Uterus (tissue), 4 donors: ENCODE results near the gene RUFY2. TPM values are rescaled to one million over a fixed set of nuclear protein-coding genes. Genes with fewer than 3 reads are reported as not detected.
A peak's percentile ranks its signal among the peaks of the same experiment; 100 is the strongest.

Source experiments
- DNase-seq, 2 donors: peaks; one replicate each; pipeline ENCODE4 v3.0.0-alpha.2; 2019 to 2020
- H3K27ac ChIP-seq, 2 donors: fragments of 200-600 bp; sonication (generic); 1 replicate in 1 of 2; 2 replicates in 1 of 2; pipeline ENCODE4 v1.5.1; 2016 to 2018
- H3K27me3 ChIP-seq, 2 donors: fragments of 200-600 bp; sonication (generic); one replicate each; pipeline ENCODE4 v1.5.1; 2018 to 2019; ENCODE audit warnings: control low read depth in 1 of 2
- H3K36me3 ChIP-seq, 2 donors: fragments of 200-600 bp; sonication (generic); one replicate each; pipeline ENCODE4 v1.5.1; 2019; ENCODE audit warnings: control low read depth in 1 of 2
- H3K4me1 ChIP-seq, 2 donors: fragments of 200-600 bp; sonication (generic); one replicate each; pipeline ENCODE4 v1.5.1; 2018 to 2019; ENCODE audit warnings: control low read depth in 1 of 2
- H3K4me3 ChIP-seq, 2 donors: fragments of 200-600 bp; sonication (generic); 1 replicate in 1 of 2; 2 replicates in 1 of 2; pipeline ENCODE4 v1.5.1; 2018 to 2019; ENCODE audit warnings: mild to moderate bottlenecking in 1 of 2
- H3K9me3 ChIP-seq, 2 donors: fragments of 200-600 bp; sonication (generic); one replicate each; pipeline ENCODE4 v1.5.1; 2019; ENCODE audit warnings: control low read depth in 1 of 2
- CTCF ChIP-seq, 4 experiments: fragments of 200-600 bp in 2 of 4; fragments of 450-650 bp in 2 of 4; sonication (generic) in 2 of 4; IDR thresholded peaks; one replicate each; pipeline ENCODE4 v1.5.1; 2016 to 2019; ENCODE audit warnings: antibody characterized with exemption in 4 of 4, mild to moderate bottlenecking in 2 of 4, moderate library complexity in 1 of 4
- POLR2A ChIP-seq, 2 donors: fragments of 450-650 bp; IDR thresholded peaks; one replicate each; pipeline ENCODE4 v1.6.1; 2016; ENCODE audit warnings: antibody characterized with exemption in 2 of 2, mild to moderate bottlenecking in 1 of 2, moderate library complexity in 1 of 2
- intact Hi-C: fragments of 100-400 bp; cut with DNase I; formaldehyde crosslinking; loops from one replicate; pipeline ENCODE4 v1.15.1; 2023; ENCODE audit warnings: low total_unique reads
- total RNA-seq, 4 donors: library from RNA; depleted of rRNA in 3 of 4; stranded (reverse); fragments of >200 nt in 3 of 4; gene quantifications; one replicate each; pipeline versions ENCODE4 v1.1.0 to v1.2.4, GENCODE V29; 2014 to 2023
- donor health status: DM: yes; HTN: yes; CAD: no.

The RUFY2 gene
- total RNA-seq, 4 donors from 2014 or later, result 24.6 to 58.2 (median 42.3) TPM

- TF ChIP-seq CTCF (IDR thresholded peaks at IDR 0.05) (no peak), POLR2A (IDR thresholded peaks at IDR 0.05) (no peak)
- no peak overlapping the region for H3K4me3 ChIP-seq
- H3K4me1 ChIP-seq, result no peaks in the 10 kb centered on the region
- no peaks in the 10 kb centered on the region for H3K36me3 ChIP-seq
- intact Hi-C loops, result no loop called here
- H3K27me3 ChIP-seq, result no peaks in the 10 kb centered on the region
- H3K27ac ChIP-seq, result no peak overlapping the region
- no peaks in the 10 kb centered on the region for H3K9me3 ChIP-seq
- DNase-seq, result no peak
Measured at GRCh38 chr10:68364101-68364886, 42.8 kb downstream of the RUFY2 start.

- Histone ChIP-seq H3K4me3 (no peak overlapping the region), H3K4me1 (no peaks in the 10 kb centered on the region), H3K27ac (no peak overlapping the region), H3K36me3 (no peaks in the 10 kb centered on the region), H3K9me3 (no peaks in the 10 kb centered on the region), H3K27me3 (no peaks in the 10 kb centered on the region)
- intact Hi-C loops, result no loop called here
- TF ChIP-seq CTCF (IDR thresholded peaks at IDR 0.05), result no peak
- TF ChIP-seq POLR2A (IDR thresholded peaks at IDR 0.05), result no peak
- DNase-seq, result no peak
Measured at GRCh38 chr10:68362590-68362989, 44.5 kb downstream of the RUFY2 start.

- no peaks in the 10 kb centered on the region for H3K4me1 ChIP-seq
- H3K27ac ChIP-seq, result no peak overlapping the region
- intact Hi-C loops, result no loop called here
- no peaks in the 10 kb centered on the region for H3K9me3 ChIP-seq
- H3K27me3 ChIP-seq, result no peaks in the 10 kb centered on the region
- TF ChIP-seq CTCF (IDR thresholded peaks at IDR 0.05), result no peak
- no peak for TF ChIP-seq POLR2A (IDR thresholded peaks at IDR 0.05)
- H3K4me3 ChIP-seq, result no peak overlapping the region
- no peaks in the 10 kb centered on the region for H3K36me3 ChIP-seq
- no peak for DNase-seq
Measured at GRCh38 chr10:68359189-68359588, 47.9 kb downstream of the RUFY2 start.

- TF ChIP-seq POLR2A (IDR thresholded peaks at IDR 0.05) (no peak), CTCF (IDR thresholded peaks at IDR 0.05) (no peak)
- no peaks in the 10 kb centered on the region for H3K9me3 ChIP-seq
- no peaks in the 10 kb centered on the region for H3K4me1 ChIP-seq
- H3K27me3 ChIP-seq, result no peaks in the 10 kb centered on the region
- intact Hi-C loops, result no loop called here
- no peak overlapping the region for H3K27ac ChIP-seq
- DNase-seq, result no peak
- no peaks in the 10 kb centered on the region for H3K36me3 ChIP-seq
- H3K4me3 ChIP-seq, result no peak overlapping the region
Measured at GRCh38 chr10:68353537-68353936, 53.5 kb downstream of the RUFY2 start.

- H3K27me3 ChIP-seq, result no peaks in the 10 kb centered on the region
- H3K4me1 ChIP-seq, result no peaks in the 10 kb centered on the region
- H3K27ac ChIP-seq, result no peak overlapping the region
- peak in 3 of 4 experiments; percentile 30 to 42 (median 35) for TF ChIP-seq CTCF (IDR thresholded peaks at IDR 0.05)
- no peak for TF ChIP-seq POLR2A (IDR thresholded peaks at IDR 0.05)
- no peaks in the 10 kb centered on the region for H3K36me3 ChIP-seq
- DNase-seq, result no peak
- H3K4me3 ChIP-seq, result no peak overlapping the region
- no peaks in the 10 kb centered on the region for H3K9me3 ChIP-seq
- intact Hi-C loops, result no loop called here
Measured at GRCh38 chr10:68348265-68348741, 58.8 kb downstream of the RUFY2 start.
